ENCODE results near the gene ZNF516. TPM values are rescaled to one million over a fixed set of nuclear protein-coding genes. Genes with fewer than 3 reads are reported as not detected.
A peak's percentile ranks its signal among the peaks of the same experiment; 100 is the strongest.

The ZNF516 gene
- total RNA-seq, 1 experiment from 2014 or later = 22.6 TPM

GRCh38 chr18:76476665-76477561, 18.1 kb downstream of the ZNF516 start:
- Histone ChIP-seq H3K4me1 (ENCODE audit: insufficient read depth, low read length) (peaks cover 4% of the 10 kb centered on the region; the same call in 1 of the 2 replicates), H4K91ac (ENCODE audit: insufficient read length, low read depth, low read length) (no peak overlapping the region), H2BK120ac (ENCODE audit: low read depth, low read length, poor library complexity, severe bottlenecking) (no peak overlapping the region), H3K9ac (ENCODE audit: extremely low read depth, insufficient read length, low read length) (no peak overlapping the region), H3K27me3 (ENCODE audit: insufficient read depth, low read length) (no peaks in the 10 kb centered on the region), H3K23me2 (ENCODE audit: insufficient read length, low read depth, low read length, poor library complexity, severe bottlenecking) (no peaks in the 10 kb centered on the region), H4K20me1 (ENCODE audit: control insufficient read depth, insufficient read depth, insufficient read length) (no peaks in the 10 kb centered on the region), H3K56ac (ENCODE audit: insufficient read length, low read depth, low read length) (no peak overlapping the region), H4K5ac (ENCODE audit: insufficient read length, low read depth, low read length) (no peak overlapping the region), H3K23ac (ENCODE audit: insufficient read length, low read depth, low read length) (no peak overlapping the region), H2BK15ac (ENCODE audit: low read depth, low read length) (no peak overlapping the region), H3K27ac (ENCODE audit: insufficient read length, low read depth, low read length) (no peak overlapping the region), H2AFZ (ENCODE audit: low read length) (no peak overlapping the region), H2BK5ac (ENCODE audit: insufficient read length, low read length) (no peak overlapping the region), H3K9me3 (ENCODE audit: control insufficient read depth, low read depth, low read length) (no peaks in the 10 kb centered on the region), H2BK20ac (ENCODE audit: low read depth, low read length, poor library complexity, severe bottlenecking) (no peak overlapping the region), H2BK12ac (ENCODE audit: insufficient read length, low read depth, low read length) (no peak overlapping the region), H3K79me2 (ENCODE audit: insufficient read depth, low read length) (no peaks in the 10 kb centered on the region), H3K18ac (ENCODE audit: insufficient read length, low read depth, low read length) (no peak overlapping the region), H3K4ac (ENCODE audit: low read depth, low read length) (no peak overlapping the region), H3T11ph (ENCODE audit: low read length) (no peak overlapping the region), H3K4me2 (ENCODE audit: insufficient read depth, insufficient read length, low read length) (no peak overlapping the region), H3K79me1 (ENCODE audit: insufficient read depth, low read depth, low read length, poor library complexity, severe bottlenecking) (no peaks in the 10 kb centered on the region), H3K14ac (ENCODE audit: insufficient read depth, low read length) (no peak overlapping the region), H2AK5ac (ENCODE audit: insufficient read length, low read length) (no peak overlapping the region), H4K8ac (replicated peaks; ENCODE audit: insufficient read length, low read depth, low read length) (no peak overlapping the region)
- Mint-ChIP-seq H3K9me3 (no peaks in the 10 kb centered on the region), H3K4me3 (no peak overlapping the region), H3K4me1 (peaks cover 6 to 15% of the 10 kb centered on the region in 2 experiments; a peak in 3 of 4 replicates), H3K27me3 (ENCODE audit: low read depth) (no peaks in the 10 kb centered on the region), H3K27ac (peak overlapping the region in 2 of 3 experiments; percentile 21 to 24; a peak in 1 of 7 replicates), H3K36me3 (ENCODE audit: insufficient read depth in 1 of 3, low read depth in 3 of 3) (peaks cover 0 to 2% (median 0%) of the 10 kb centered on the region in 3 experiments; a peak in 1 of 7 replicates)
- no CpG with 5 or more reads among the region's 16 CpGs for WGBS (ENCODE audit: extremely low coverage, insufficient read length, low lambda C conversion rate)
- DNase-seq = no peak
- no peak for TF ChIP-seq CTCF (conservative IDR thresholded peaks at IDR 0.05)

Data from H9 (cell line).